ENCODE measurements around the gene CDH4. TPM values are rescaled to one million over a fixed set of nuclear protein-coding genes. Genes with fewer than 3 reads are reported as not detected.
"Not testable (repeated sequence)": the region's sequence is repeated elsewhere in the genome, so short reads cannot be mapped to it uniquely, and the experiment has no call there.

CDH4 gene
- total RNA-seq, 2 experiments from 2014 or later = 0.06 to 0.08 TPM

GRCh38 chr20:61420056-61420455 is 168.0 kb downstream of the CDH4 start:
- Mint-ChIP-seq H3K27ac (no peak overlapping the region), H3K4me3 (no peak overlapping the region), H3K27me3 (peaks cover 5% of the 10 kb centered on the region), H3K4me1 (no peaks in the 10 kb centered on the region), H3K9me3 (no peaks in the 10 kb centered on the region), H3K36me3 (no peaks in the 10 kb centered on the region)
- DNase-seq = no peak

GRCh38 chr20:61420781-61421180 is 168.7 kb downstream of the CDH4 start:
- H3K27me3 Mint-ChIP-seq = peaks cover 5% of the 10 kb centered on the region
- no peaks in the 10 kb centered on the region for H3K36me3 Mint-ChIP-seq
- no peak overlapping the region for H3K4me3 Mint-ChIP-seq
- H3K27ac Mint-ChIP-seq = no peak overlapping the region
- no peak for DNase-seq
- no peaks in the 10 kb centered on the region for H3K9me3 Mint-ChIP-seq
- no peaks in the 10 kb centered on the region for H3K4me1 Mint-ChIP-seq

- Mint-ChIP-seq H3K27me3 (peaks cover 5% of the 10 kb centered on the region), H3K4me1 (no peaks in the 10 kb centered on the region), H3K9me3 (no peaks in the 10 kb centered on the region), H3K4me3 (no peak overlapping the region), H3K36me3 (no peaks in the 10 kb centered on the region), H3K27ac (no peak overlapping the region)
- DNase-seq = no peak
Measured at GRCh38 chr20:61422636-61423425, 170.8 kb downstream of the CDH4 start.

GRCh38 chr20:61424011-61424627 is 172.1 kb downstream of the CDH4 start:
- Mint-ChIP-seq H3K4me3 (no peak overlapping the region), H3K27me3 (peaks cover 5% of the 10 kb centered on the region), H3K9me3 (no peaks in the 10 kb centered on the region), H3K27ac (no peak overlapping the region), H3K36me3 (no peaks in the 10 kb centered on the region), H3K4me1 (no peaks in the 10 kb centered on the region)
- DNase-seq = no peak

- no peak overlapping the region for H3K4me3 Mint-ChIP-seq
- no peaks in the 10 kb centered on the region for H3K36me3 Mint-ChIP-seq
- H3K4me1 Mint-ChIP-seq = no peaks in the 10 kb centered on the region
- H3K27ac Mint-ChIP-seq = no peak overlapping the region
- H3K27me3 Mint-ChIP-seq = peaks cover 1% of the 10 kb centered on the region
- no peak for DNase-seq
- no peaks in the 10 kb centered on the region for H3K9me3 Mint-ChIP-seq
Measured at GRCh38 chr20:61424628-61425420, 172.8 kb downstream of the CDH4 start.

GRCh38 chr20:61425541-61425991 is 173.5 kb downstream of the CDH4 start:
- H3K27ac Mint-ChIP-seq, DNase-seq, H3K4me1 Mint-ChIP-seq, H3K27me3 Mint-ChIP-seq, H3K9me3 Mint-ChIP-seq, H3K4me3 Mint-ChIP-seq, H3K36me3 Mint-ChIP-seq: not testable (repeated sequence)

GRCh38 chr20:61426352-61426751 is 174.3 kb downstream of the CDH4 start:
- Mint-ChIP-seq H3K4me1 (no peaks in the 10 kb centered on the region), H3K27ac (no peak overlapping the region), H3K36me3 (no peaks in the 10 kb centered on the region), H3K4me3 (no peak overlapping the region), H3K9me3 (no peaks in the 10 kb centered on the region), H3K27me3 (no peaks in the 10 kb centered on the region)
- no peak for DNase-seq

- DNase-seq = no peak
- Mint-ChIP-seq H3K27ac (no peak overlapping the region), H3K4me1 (no peaks in the 10 kb centered on the region), H3K36me3 (no peaks in the 10 kb centered on the region), H3K4me3 (no peak overlapping the region), H3K27me3 (peaks cover 14% of the 10 kb centered on the region), H3K9me3 (no peaks in the 10 kb centered on the region)
Measured at GRCh38 chr20:61429458-61430227, 177.6 kb downstream of the CDH4 start.

- H3K27ac Mint-ChIP-seq = no peak overlapping the region
- no peaks in the 10 kb centered on the region for H3K4me1 Mint-ChIP-seq
- no peaks in the 10 kb centered on the region for H3K36me3 Mint-ChIP-seq
- no peak overlapping the region for H3K4me3 Mint-ChIP-seq
- no peak for DNase-seq
- no peaks in the 10 kb centered on the region for H3K9me3 Mint-ChIP-seq
- peaks cover 14% of the 10 kb centered on the region for H3K27me3 Mint-ChIP-seq
Measured at GRCh38 chr20:61430228-61430624, 178.2 kb downstream of the CDH4 start.

- Mint-ChIP-seq H3K4me1 (no peaks in the 10 kb centered on the region), H3K4me3 (no peak overlapping the region), H3K9me3 (no peaks in the 10 kb centered on the region), H3K27me3 (peaks cover 31% of the 10 kb centered on the region), H3K36me3 (no peaks in the 10 kb centered on the region), H3K27ac (no peak overlapping the region)
- no peak for DNase-seq
Measured at GRCh38 chr20:61433176-61433575, 181.1 kb downstream of the CDH4 start.

- no peak overlapping the region for H3K27ac Mint-ChIP-seq
- H3K4me3 Mint-ChIP-seq = no peak overlapping the region
- DNase-seq = no peak
- peaks cover 31% of the 10 kb centered on the region for H3K27me3 Mint-ChIP-seq
- H3K36me3 Mint-ChIP-seq = no peaks in the 10 kb centered on the region
- H3K9me3 Mint-ChIP-seq = no peaks in the 10 kb centered on the region
- no peaks in the 10 kb centered on the region for H3K4me1 Mint-ChIP-seq
Measured at GRCh38 chr20:61433816-61434215, 181.8 kb downstream of the CDH4 start.

GRCh38 chr20:61434341-61434781 is 182.3 kb downstream of the CDH4 start:
- Mint-ChIP-seq H3K9me3 (no peaks in the 10 kb centered on the region), H3K27ac (no peak overlapping the region), H3K36me3 (no peaks in the 10 kb centered on the region), H3K27me3 (peaks cover 31% of the 10 kb centered on the region), H3K4me1 (no peaks in the 10 kb centered on the region), H3K4me3 (no peak overlapping the region)
- no peak for DNase-seq

- Mint-ChIP-seq H3K4me3 (no peak overlapping the region), H3K36me3 (no peaks in the 10 kb centered on the region), H3K27ac (no peak overlapping the region), H3K9me3 (no peaks in the 10 kb centered on the region), H3K27me3 (peaks cover 31% of the 10 kb centered on the region), H3K4me1 (no peaks in the 10 kb centered on the region)
- DNase-seq = no peak
Measured at GRCh38 chr20:61435184-61435822, 183.2 kb downstream of the CDH4 start.

- no peak overlapping the region for H3K27ac Mint-ChIP-seq
- H3K36me3 Mint-ChIP-seq = no peaks in the 10 kb centered on the region
- H3K9me3 Mint-ChIP-seq = no peaks in the 10 kb centered on the region
- peaks cover 31% of the 10 kb centered on the region for H3K27me3 Mint-ChIP-seq
- no peak for DNase-seq
- H3K4me3 Mint-ChIP-seq = no peak overlapping the region
- no peaks in the 10 kb centered on the region for H3K4me1 Mint-ChIP-seq
Measured at GRCh38 chr20:61435823-61436220, 183.8 kb downstream of the CDH4 start.

Measured in activated naive CD8-positive, alpha-beta T cell treated with anti-CD3 and anti-CD28 coated beads for 36 hours (primary cell).